HG03139 (cell line): ENCODE data around the gene FAAH2.
"Not testable (repeated sequence)": the region's sequence is repeated elsewhere in the genome, so short reads cannot be mapped to it uniquely, and the experiment has no call there.

ENCODE experiments used
- ATAC-seq: cut with Tn5 transposase; IDR thresholded peaks from one replicate; pipeline ENCODE4 v1.9.1; 2021; ENCODE audit not compliant: unreplicated experiment

FAAH2 gene

GRCh38 chrX:57379296-57379695 is 92.8 kb downstream of the FAAH2 start:
- no peak for ATAC-seq

GRCh38 chrX:57380026-57380796 is 93.7 kb downstream of the FAAH2 start:
- ATAC-seq, result no peak

GRCh38 chrX:57394162-57394561 is 107.7 kb downstream of the FAAH2 start:
- not testable (repeated sequence) for ATAC-seq

- ATAC-seq, result not testable (repeated sequence)
Measured at GRCh38 chrX:57403191-57403590, 116.7 kb downstream of the FAAH2 start.

GRCh38 chrX:57406149-57406548 is 119.6 kb downstream of the FAAH2 start:
- ATAC-seq, result no peak

GRCh38 chrX:57417827-57418226 is 131.3 kb downstream of the FAAH2 start:
- no peak for ATAC-seq

GRCh38 chrX:57422289-57422688 is 135.8 kb downstream of the FAAH2 start:
- ATAC-seq, result no peak

GRCh38 chrX:57422790-57423189 is 136.3 kb downstream of the FAAH2 start:
- ATAC-seq, result no peak

GRCh38 chrX:57445076-57445475 is 158.6 kb downstream of the FAAH2 start:
- ATAC-seq, result no peak

- ATAC-seq, result no peak
Measured at GRCh38 chrX:57445832-57446231, 159.3 kb downstream of the FAAH2 start.

GRCh38 chrX:57447856-57448255 is 161.3 kb downstream of the FAAH2 start:
- ATAC-seq, result no peak

- no peak for ATAC-seq
Measured at GRCh38 chrX:57451426-57452020, 165.0 kb downstream of the FAAH2 start.

- ATAC-seq, result no peak
Measured at GRCh38 chrX:57453901-57454300, 167.4 kb downstream of the FAAH2 start.

GRCh38 chrX:57481514-57481913 is 195.0 kb downstream of the FAAH2 start:
- no peak for ATAC-seq

GRCh38 chrX:57516491-57516890 is 230.0 kb downstream of the FAAH2 start:
- no peak for ATAC-seq

GRCh38 chrX:57519578-57520118 is 233.1 kb downstream of the FAAH2 start:
- ATAC-seq, result no peak

- ATAC-seq, result no peak
Measured at GRCh38 chrX:57528670-57529255, 242.3 kb downstream of the FAAH2 start.
